Measurements from ENCODE around the gene SCD5. TPM values are rescaled to one million over a fixed set of nuclear protein-coding genes. Genes with fewer than 3 reads are reported as not detected.
A peak's percentile ranks its signal among the peaks of the same experiment; 100 is the strongest.

SCD5 gene
- total RNA-seq, 1 donor: 18.0 TPM

GRCh38 chr4:82666970-82667665 is 131.5 kb downstream of the SCD5 start:
- DNase-seq (ENCODE audit: low read depth): peak; percentile 12
- H3K4me3 ChIP-seq (ENCODE audit: low read depth, low read length): no peak overlapping the region

GRCh38 chr4:82661181-82661992 is 137.2 kb downstream of the SCD5 start:
- no peak overlapping the region for H3K4me3 ChIP-seq (ENCODE audit: low read depth, low read length)
- DNase-seq (ENCODE audit: low read depth): no peak
- TF ChIP-seq, protein P1, sequence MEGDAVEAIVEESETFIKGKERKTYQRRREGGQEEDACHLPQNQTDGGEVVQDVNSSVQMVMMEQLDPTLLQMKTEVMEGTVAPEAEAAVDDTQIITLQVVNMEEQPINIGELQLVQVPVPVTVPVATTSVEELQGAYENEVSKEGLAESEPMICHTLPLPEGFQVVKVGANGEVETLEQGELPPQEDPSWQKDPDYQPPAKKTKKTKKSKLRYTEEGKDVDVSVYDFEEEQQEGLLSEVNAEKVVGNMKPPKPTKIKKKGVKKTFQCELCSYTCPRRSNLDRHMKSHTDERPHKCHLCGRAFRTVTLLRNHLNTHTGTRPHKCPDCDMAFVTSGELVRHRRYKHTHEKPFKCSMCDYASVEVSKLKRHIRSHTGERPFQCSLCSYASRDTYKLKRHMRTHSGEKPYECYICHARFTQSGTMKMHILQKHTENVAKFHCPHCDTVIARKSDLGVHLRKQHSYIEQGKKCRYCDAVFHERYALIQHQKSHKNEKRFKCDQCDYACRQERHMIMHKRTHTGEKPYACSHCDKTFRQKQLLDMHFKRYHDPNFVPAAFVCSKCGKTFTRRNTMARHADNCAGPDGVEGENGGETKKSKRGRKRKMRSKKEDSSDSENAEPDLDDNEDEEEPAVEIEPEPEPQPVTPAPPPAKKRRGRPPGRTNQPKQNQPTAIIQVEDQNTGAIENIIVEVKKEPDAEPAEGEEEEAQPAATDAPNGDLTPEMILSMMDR (IDR thresholded peaks at IDR 0.05; ENCODE audit: insufficient read depth, low read length): no peak

More at GRCh38 chr4:82666970-82667665, 131.5 kb downstream of the SCD5 start:
- TF ChIP-seq, protein P1 (IDR thresholded peaks at IDR 0.05; ENCODE audit: insufficient read depth, low read length): no peak

DNA sequence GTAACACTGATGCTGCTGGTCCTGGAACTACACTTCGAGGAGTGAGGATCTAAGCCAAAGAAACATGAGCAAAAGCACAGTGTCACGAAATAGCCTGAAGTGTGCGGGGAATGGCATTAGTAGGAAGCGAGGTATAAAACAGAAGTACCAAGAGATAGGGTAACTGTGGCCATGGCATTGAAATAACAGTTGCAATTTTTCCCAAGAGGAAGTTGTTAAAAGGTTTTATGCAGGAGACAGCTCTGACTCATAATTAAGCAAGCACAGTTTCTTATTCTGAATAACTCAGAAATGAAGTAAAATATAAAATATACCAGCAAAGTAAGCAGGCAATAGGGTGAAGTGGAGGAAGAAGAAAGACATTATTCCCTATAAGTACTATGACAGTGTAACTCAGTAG is 146.5 kb downstream of the SCD5 start:
- H3K4me3 ChIP-seq (ENCODE audit: low read depth, low read length): no peak overlapping the region
- DNase-seq (ENCODE audit: low read depth): peak; percentile 20
- TF ChIP-seq, protein P1 (IDR thresholded peaks at IDR 0.05; ENCODE audit: insufficient read depth, low read length): no peak

- no peak overlapping the region for H3K4me3 ChIP-seq (ENCODE audit: low read depth, low read length)
- TF ChIP-seq, protein P1 (IDR thresholded peaks at IDR 0.05; ENCODE audit: insufficient read depth, low read length): no peak
- no peak for DNase-seq (ENCODE audit: low read depth)
These were observed 147.7 kb downstream of the SCD5 start for GRCh38 chr4:82650868-82651267.

GRCh38 chr4:82648356-82648755 is 150.2 kb downstream of the SCD5 start:
- TF ChIP-seq, protein P1 (IDR thresholded peaks at IDR 0.05; ENCODE audit: insufficient read depth, low read length): no peak
- DNase-seq (ENCODE audit: low read depth): no peak
- no peak overlapping the region for H3K4me3 ChIP-seq (ENCODE audit: low read depth, low read length)

GRCh38 chr4:82645936-82646565 is 152.5 kb downstream of the SCD5 start:
- DNase-seq (ENCODE audit: low read depth): no peak
- TF ChIP-seq, protein P1 (IDR thresholded peaks at IDR 0.05; ENCODE audit: insufficient read depth, low read length): no peak
- no peak overlapping the region for H3K4me3 ChIP-seq (ENCODE audit: low read depth, low read length)
